ENCODE results near the gene IFIH1.

IFIH1 gene

DNA sequence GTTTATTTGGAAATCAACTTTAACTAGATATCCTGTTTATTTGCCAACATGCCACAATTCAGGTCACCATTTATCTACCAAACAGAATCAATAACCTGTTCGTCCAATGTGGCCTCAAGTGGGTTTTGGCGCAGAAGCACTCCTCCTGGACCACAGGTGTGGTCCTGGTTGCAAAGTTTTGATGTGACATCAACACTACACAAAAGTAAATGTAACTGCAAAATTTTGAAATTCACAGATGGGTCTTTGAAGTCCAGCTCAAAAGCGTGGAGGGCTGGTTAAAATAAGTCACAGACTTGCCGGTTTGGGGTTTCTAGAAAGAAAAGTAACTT, 25.0 kb upstream of the IFIH1 start:
- Histone ChIP-seq H3K79me2 (ENCODE audit: control insufficient read depth, insufficient read depth, low read length, poor library complexity) (no peaks in the 10 kb centered on the region), H3K23ac (ENCODE audit: low read length) (no peak overlapping the region), H3K4me1 (ENCODE audit: control insufficient read depth in 1 of 2, insufficient read depth in 2 of 2, low read length in 2 of 2) (peaks cover 0 to 5% of the 10 kb centered on the region in 2 experiments), H3K4me2 (ENCODE audit: low read length) (peak overlapping the region; percentile 70), H2AFZ (ENCODE audit: insufficient read depth, low read length, poor library complexity) (peak overlapping the region; percentile 45), H4K8ac (ENCODE audit: low read depth, low read length) (peak overlapping the region; percentile 7), H3K36me3 (ENCODE audit: control insufficient read depth in 1 of 2, insufficient read depth in 2 of 2, low read length in 2 of 2) (no peaks in the 10 kb centered on the region), H2BK12ac (ENCODE audit: low read length) (no peak overlapping the region), H4K91ac (ENCODE audit: low read depth, low read length) (no peak overlapping the region), H2BK5ac (ENCODE audit: low read depth, low read length, poor library complexity) (no peak overlapping the region), H3K18ac (ENCODE audit: low read length) (no peak overlapping the region), H3K27me3 (ENCODE audit: insufficient read depth, low read length) (no peaks in the 10 kb centered on the region), H3K9ac (ENCODE audit: low read length) (no peak overlapping the region), H3K79me1 (ENCODE audit: low read length) (peaks cover 4% of the 10 kb centered on the region), H2BK120ac (ENCODE audit: insufficient read depth, low read length, poor library complexity) (no peak overlapping the region), H4K12ac (ENCODE audit: low read depth, low read length) (peak overlapping the region; percentile 7), H3K27ac (ENCODE audit: low read depth, low read length) (no peak overlapping the region), H3K4me3 (ENCODE audit: low read depth, low read length) (no peak overlapping the region), H3K9me3 (ENCODE audit: insufficient read depth, low read depth, low read length) (no peaks in the 10 kb centered on the region), H3K4ac (ENCODE audit: low read depth, low read length) (no peak overlapping the region), H2AK5ac (ENCODE audit: low read length) (no peak overlapping the region), H3K14ac (ENCODE audit: low read length) (no peak overlapping the region)
- WGBS (ENCODE audit: extremely low coverage, insufficient coverage, insufficient read length), result no CpG with 5 or more reads among the region's 4 CpGs
- DNase-seq, result no peak

GRCh38 chr2:162342841-162343240, 24.4 kb upstream of the IFIH1 start:
- Histone ChIP-seq H2AFZ (ENCODE audit: insufficient read depth, low read length, poor library complexity) (no peak overlapping the region), H3K79me2 (ENCODE audit: control insufficient read depth, insufficient read depth, low read length, poor library complexity) (no peaks in the 10 kb centered on the region), H3K79me1 (ENCODE audit: low read length) (peaks cover 4% of the 10 kb centered on the region), H4K8ac (ENCODE audit: low read depth, low read length) (no peak overlapping the region), H3K27ac (ENCODE audit: low read depth, low read length) (no peak overlapping the region), H3K18ac (ENCODE audit: low read length) (no peak overlapping the region), H3K4me2 (ENCODE audit: low read length) (no peak overlapping the region), H4K91ac (ENCODE audit: low read depth, low read length) (no peak overlapping the region), H3K27me3 (ENCODE audit: insufficient read depth, low read length) (no peaks in the 10 kb centered on the region), H2BK12ac (ENCODE audit: low read length) (no peak overlapping the region), H3K4ac (ENCODE audit: low read depth, low read length) (no peak overlapping the region), H2BK120ac (ENCODE audit: insufficient read depth, low read length, poor library complexity) (no peak overlapping the region), H3K9me3 (ENCODE audit: insufficient read depth, low read depth, low read length) (no peaks in the 10 kb centered on the region), H3K36me3 (ENCODE audit: control insufficient read depth in 1 of 2, insufficient read depth in 2 of 2, low read length in 2 of 2) (no peaks in the 10 kb centered on the region), H3K4me3 (ENCODE audit: low read depth, low read length) (no peak overlapping the region), H3K14ac (ENCODE audit: low read length) (no peak overlapping the region), H3K9ac (ENCODE audit: low read length) (no peak overlapping the region), H4K12ac (ENCODE audit: low read depth, low read length) (no peak overlapping the region), H3K23ac (ENCODE audit: low read length) (no peak overlapping the region), H2AK5ac (ENCODE audit: low read length) (no peak overlapping the region), H2BK5ac (ENCODE audit: low read depth, low read length, poor library complexity) (no peak overlapping the region), H3K4me1 (ENCODE audit: control insufficient read depth in 1 of 2, insufficient read depth in 2 of 2, low read length in 2 of 2) (peaks cover 0 to 5% of the 10 kb centered on the region in 2 experiments)
- WGBS (ENCODE audit: extremely low coverage, insufficient coverage, insufficient read length), result no CpG with 5 or more reads among the region's 2 CpGs
- DNase-seq, result no peak

DNA sequence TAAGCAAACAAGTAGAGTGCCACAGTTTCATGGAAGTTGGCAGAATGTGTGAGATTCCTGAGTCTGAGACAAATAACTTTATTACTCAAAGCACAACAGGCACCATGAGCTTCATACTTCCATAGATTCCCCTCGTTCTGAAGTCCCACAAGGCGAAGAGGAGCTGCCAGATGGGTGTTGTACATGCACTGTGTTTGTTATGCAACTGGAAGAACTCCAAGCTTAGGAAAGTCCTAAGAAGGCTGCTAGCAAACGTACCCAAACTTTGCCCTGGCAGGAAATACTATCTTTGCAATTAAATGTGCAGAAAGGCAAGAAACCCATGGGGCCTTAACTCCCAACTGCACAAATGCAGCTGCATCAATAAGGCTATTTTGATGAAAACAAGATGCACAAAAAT, 23.8 kb upstream of the IFIH1 start:
- Histone ChIP-seq H3K4ac (ENCODE audit: low read depth, low read length) (no peak overlapping the region), H3K9ac (ENCODE audit: low read length) (no peak overlapping the region), H4K8ac (ENCODE audit: low read depth, low read length) (no peak overlapping the region), H3K23ac (ENCODE audit: low read length) (no peak overlapping the region), H3K27ac (ENCODE audit: low read depth, low read length) (no peak overlapping the region), H3K18ac (ENCODE audit: low read length) (no peak overlapping the region), H4K91ac (ENCODE audit: low read depth, low read length) (no peak overlapping the region), H3K4me2 (ENCODE audit: low read length) (no peak overlapping the region), H2BK5ac (ENCODE audit: low read depth, low read length, poor library complexity) (no peak overlapping the region), H2AK5ac (ENCODE audit: low read length) (no peak overlapping the region), H3K36me3 (ENCODE audit: control insufficient read depth in 1 of 2, insufficient read depth in 2 of 2, low read length in 2 of 2) (no peaks in the 10 kb centered on the region), H2BK12ac (ENCODE audit: low read length) (no peak overlapping the region), H4K12ac (ENCODE audit: low read depth, low read length) (no peak overlapping the region), H3K4me1 (ENCODE audit: control insufficient read depth in 1 of 2, insufficient read depth in 2 of 2, low read length in 2 of 2) (peaks cover 0 to 5% of the 10 kb centered on the region in 2 experiments), H3K4me3 (ENCODE audit: low read depth, low read length) (no peak overlapping the region), H2AFZ (ENCODE audit: insufficient read depth, low read length, poor library complexity) (no peak overlapping the region), H3K79me2 (ENCODE audit: control insufficient read depth, insufficient read depth, low read length, poor library complexity) (no peaks in the 10 kb centered on the region), H3K9me3 (ENCODE audit: insufficient read depth, low read depth, low read length) (no peaks in the 10 kb centered on the region), H3K27me3 (ENCODE audit: insufficient read depth, low read length) (no peaks in the 10 kb centered on the region), H2BK120ac (ENCODE audit: insufficient read depth, low read length, poor library complexity) (no peak overlapping the region), H3K14ac (ENCODE audit: low read length) (no peak overlapping the region), H3K79me1 (ENCODE audit: low read length) (peaks cover 4% of the 10 kb centered on the region)
- no CpG with 5 or more reads among the region's 3 CpGs for WGBS (ENCODE audit: extremely low coverage, insufficient coverage, insufficient read length)
- no peak for DNase-seq

GRCh38 chr2:162340822-162341221, 22.3 kb upstream of the IFIH1 start:
- no peak overlapping the region for H3K4me3 ChIP-seq (ENCODE audit: low read depth, low read length)
- no peak overlapping the region for H3K9ac ChIP-seq (ENCODE audit: low read length)
- no peaks in the 10 kb centered on the region for H3K27me3 ChIP-seq (ENCODE audit: insufficient read depth, low read length)
- no peak overlapping the region for H3K18ac ChIP-seq (ENCODE audit: low read length)
- H3K36me3 ChIP-seq (ENCODE audit: control insufficient read depth in 1 of 2, insufficient read depth in 2 of 2, low read length in 2 of 2), result no peaks in the 10 kb centered on the region
- H3K4me1 ChIP-seq (ENCODE audit: control insufficient read depth in 1 of 2, insufficient read depth in 2 of 2, low read length in 2 of 2), result peaks cover 0 to 5% of the 10 kb centered on the region in 2 experiments
- DNase-seq, result no peak
- H3K79me1 ChIP-seq (ENCODE audit: low read length), result peaks cover 4% of the 10 kb centered on the region
- H4K8ac ChIP-seq (ENCODE audit: low read depth, low read length), result no peak overlapping the region
- H2AFZ ChIP-seq (ENCODE audit: insufficient read depth, low read length, poor library complexity), result no peak overlapping the region
- no peaks in the 10 kb centered on the region for H3K79me2 ChIP-seq (ENCODE audit: control insufficient read depth, insufficient read depth, low read length, poor library complexity)
- H2BK5ac ChIP-seq (ENCODE audit: low read depth, low read length, poor library complexity), result no peak overlapping the region
- no peak overlapping the region for H2AK5ac ChIP-seq (ENCODE audit: low read length)
- H3K14ac ChIP-seq (ENCODE audit: low read length), result no peak overlapping the region
- H2BK120ac ChIP-seq (ENCODE audit: insufficient read depth, low read length, poor library complexity), result no peak overlapping the region
- peak overlapping the region; percentile 12 for H3K23ac ChIP-seq (ENCODE audit: low read length)
- H3K9me3 ChIP-seq (ENCODE audit: insufficient read depth, low read depth, low read length), result no peaks in the 10 kb centered on the region
- H4K91ac ChIP-seq (ENCODE audit: low read depth, low read length), result no peak overlapping the region
- no peak overlapping the region for H4K12ac ChIP-seq (ENCODE audit: low read depth, low read length)
- no peak overlapping the region for H3K27ac ChIP-seq (ENCODE audit: low read depth, low read length)
- H3K4ac ChIP-seq (ENCODE audit: low read depth, low read length), result no peak overlapping the region
- no peak overlapping the region for H2BK12ac ChIP-seq (ENCODE audit: low read length)
- H3K4me2 ChIP-seq (ENCODE audit: low read length), result no peak overlapping the region

Measured in trophoblast cell (in vitro differentiated cells and primary cell).